ENCODE results near the gene CACNA2D1.
"Not testable (repeated sequence)": the region's sequence is repeated elsewhere in the genome, so short reads cannot be mapped to it uniquely, and the experiment has no call there.

The CACNA2D1 gene

DNA sequence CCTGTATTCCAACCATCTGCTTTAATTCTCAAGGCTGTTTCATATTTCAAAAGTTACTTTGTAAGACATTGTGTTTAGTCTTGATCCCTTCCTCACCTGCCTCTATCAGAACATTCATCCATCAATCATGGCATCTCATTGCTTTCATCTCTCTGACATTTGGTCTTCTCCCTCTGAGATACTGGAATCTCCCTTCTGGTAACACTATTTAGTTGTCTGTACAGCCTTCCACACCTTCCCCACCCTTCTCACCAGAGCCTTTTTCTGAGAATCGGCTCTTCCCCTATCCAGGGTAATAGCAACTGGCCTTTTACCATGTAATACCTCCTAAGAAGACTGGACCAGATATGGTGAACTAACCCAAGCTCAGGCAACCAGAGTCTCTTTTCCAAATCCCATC, 10.1 kb downstream of the CACNA2D1 start:
- DNase-seq: no peak

GRCh38 chr7:82432743-82433142, 10.8 kb downstream of the CACNA2D1 start:
- not testable (repeated sequence) for DNase-seq

- no peak for DNase-seq
These were observed 12.8 kb downstream of the CACNA2D1 start for GRCh38 chr7:82430500-82431465.

- no peak for DNase-seq
These were observed 14.2 kb downstream of the CACNA2D1 start for GRCh38 chr7:82429408-82429807.

- no peak for DNase-seq
These were observed 15.2 kb downstream of the CACNA2D1 start for GRCh38 chr7:82428186-82428961.

DNA sequence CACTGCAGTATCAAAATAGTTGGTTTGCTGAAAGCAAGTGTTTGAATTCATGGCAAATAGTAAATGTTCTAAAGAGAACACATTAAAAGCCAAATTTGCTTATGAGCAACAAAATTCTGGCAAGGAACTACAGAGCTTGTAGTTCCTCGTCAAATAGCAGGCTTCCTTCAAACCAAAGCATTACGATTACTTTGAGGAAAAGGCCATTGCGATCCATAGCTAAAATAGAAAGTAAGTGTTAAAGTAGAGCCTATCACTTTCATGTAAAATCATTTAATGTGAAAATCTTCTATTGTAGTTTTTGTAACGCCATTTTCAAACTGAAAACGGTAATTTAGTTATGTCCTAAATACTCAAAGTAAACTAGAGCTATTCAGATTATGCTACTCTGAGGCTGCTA, 20.1 kb downstream of the CACNA2D1 start:
- DNase-seq: no peak

DNA sequence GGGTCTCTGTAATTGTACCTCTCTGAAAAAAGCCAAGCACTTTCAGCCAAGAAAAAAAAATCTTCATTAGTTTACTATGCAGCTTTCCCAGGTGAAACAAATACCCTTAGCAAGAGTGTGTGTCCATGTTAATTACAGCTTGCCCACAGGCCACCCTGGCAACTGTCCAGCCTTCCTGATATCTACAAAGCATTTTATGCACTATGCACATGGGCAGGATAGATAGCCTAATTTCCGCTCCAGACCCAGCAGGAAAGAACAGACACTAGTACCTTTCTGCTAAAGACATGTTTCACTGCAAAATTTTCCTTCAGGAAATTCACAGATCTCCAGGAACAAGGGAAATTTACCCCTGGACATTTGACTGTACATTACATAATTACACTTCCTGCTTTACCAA, 24.4 kb downstream of the CACNA2D1 start:
- no peak for DNase-seq

DNA sequence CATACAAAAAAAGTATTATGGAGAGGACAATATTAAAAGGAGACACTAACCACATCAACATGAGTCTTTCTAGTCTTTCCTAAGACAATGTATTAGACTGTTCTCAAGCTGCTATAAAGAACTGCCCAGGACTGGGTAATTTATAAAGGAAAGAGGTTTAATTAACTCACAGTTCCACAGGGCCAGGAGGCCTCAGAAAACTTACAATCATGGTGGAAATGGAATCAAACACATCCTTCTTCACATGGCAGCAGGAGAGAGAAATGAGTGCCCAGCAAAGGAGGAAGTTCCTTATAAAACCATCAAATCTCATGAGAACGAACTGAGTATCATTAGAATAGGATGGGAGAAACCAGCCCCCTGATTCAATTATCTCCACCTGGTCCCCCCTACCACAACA, 25.7 kb downstream of the CACNA2D1 start:
- DNase-seq: no peak

GRCh38 chr7:82416402-82416801, 27.2 kb downstream of the CACNA2D1 start:
- no peak for DNase-seq

GRCh38 chr7:82414389-82414788, 29.2 kb downstream of the CACNA2D1 start:
- DNase-seq: no peak

DNA sequence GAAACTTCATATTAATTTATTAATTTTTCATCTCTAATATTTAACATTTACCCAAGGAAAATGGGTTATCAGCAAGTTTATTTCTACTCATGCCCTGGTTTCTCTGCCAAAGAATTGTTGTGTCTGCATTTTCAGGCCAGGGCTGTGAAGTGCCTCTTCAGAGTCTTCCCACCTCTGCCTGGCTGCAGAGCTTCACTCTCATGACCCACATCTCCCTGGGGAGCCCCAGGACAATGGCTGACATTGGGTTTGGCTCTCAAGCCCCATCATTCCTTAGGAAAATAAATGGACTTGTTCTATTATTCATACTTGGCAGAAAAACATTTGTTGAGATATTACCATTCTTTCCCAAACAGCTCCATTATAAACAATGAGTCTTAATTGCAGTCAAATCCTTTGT, 30.3 kb downstream of the CACNA2D1 start:
- DNase-seq: no peak

GRCh38 chr7:82411732-82412131, 31.8 kb downstream of the CACNA2D1 start:
- DNase-seq: no peak

DNA sequence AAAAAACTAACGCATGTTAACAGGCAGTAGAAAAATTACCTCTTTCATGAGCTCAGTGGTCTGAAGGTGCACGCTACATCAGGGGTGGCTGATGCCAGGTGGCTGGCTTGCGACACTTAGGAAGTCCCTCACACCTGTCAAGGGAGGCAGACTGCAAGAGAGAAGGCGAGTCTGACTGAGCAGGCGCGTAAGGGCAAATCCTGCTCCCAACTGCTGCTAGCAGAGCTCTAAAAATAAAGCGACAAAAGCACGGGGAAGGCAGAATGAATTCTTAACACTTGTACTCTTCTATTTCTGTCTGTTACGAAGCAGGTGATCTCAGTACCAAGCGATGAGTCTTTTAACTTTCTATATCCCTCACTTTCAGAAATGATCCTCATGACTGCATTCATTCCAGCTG, 33.1 kb downstream of the CACNA2D1 start:
- DNase-seq: no peak

DNA sequence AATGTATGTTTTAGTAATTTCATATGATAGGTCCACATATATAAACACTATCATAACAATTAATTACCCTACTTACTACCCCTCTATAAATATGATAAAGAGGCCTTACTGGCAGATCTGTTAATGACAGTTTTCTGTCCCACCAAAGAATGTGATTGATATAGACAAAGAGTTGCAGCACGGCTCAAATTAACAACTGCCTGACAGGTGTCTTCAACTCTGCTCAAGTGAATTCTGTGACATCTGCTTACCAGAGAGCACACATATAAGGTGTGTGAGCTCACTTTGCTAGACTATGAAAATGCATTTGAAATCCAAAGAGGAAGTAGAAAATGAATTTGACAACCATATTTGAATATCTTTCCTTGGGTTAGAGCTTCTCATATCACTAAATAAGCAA, 36.6 kb downstream of the CACNA2D1 start:
- DNase-seq: no peak

- DNase-seq: no peak
These were observed 38.3 kb downstream of the CACNA2D1 start for GRCh38 chr7:82405301-82405700.

DNA sequence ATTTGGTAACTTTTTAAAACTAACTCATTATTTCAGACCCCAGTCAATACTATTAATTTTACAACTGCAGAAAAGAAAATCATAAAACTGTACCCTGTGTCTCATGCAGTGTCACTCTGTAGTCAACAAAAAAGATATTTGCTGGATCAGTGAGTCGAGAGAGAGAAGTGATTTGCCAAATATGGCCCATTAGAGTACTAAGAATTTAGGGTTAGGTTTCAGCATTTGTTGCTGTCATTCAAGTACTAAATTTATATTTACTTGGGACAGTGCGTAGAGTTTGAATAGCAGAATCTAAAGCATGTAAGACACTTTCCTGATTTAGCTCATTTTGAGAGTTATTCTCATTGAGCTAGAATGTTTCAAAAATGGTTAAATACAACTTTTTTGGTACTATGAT, 38.9 kb downstream of the CACNA2D1 start:
- no peak for DNase-seq

GRCh38 chr7:82404094-82404493, 39.5 kb downstream of the CACNA2D1 start:
- DNase-seq: no peak

- DNase-seq: no peak
These were observed 45.6 kb downstream of the CACNA2D1 start for GRCh38 chr7:82397879-82398524.

DNA sequence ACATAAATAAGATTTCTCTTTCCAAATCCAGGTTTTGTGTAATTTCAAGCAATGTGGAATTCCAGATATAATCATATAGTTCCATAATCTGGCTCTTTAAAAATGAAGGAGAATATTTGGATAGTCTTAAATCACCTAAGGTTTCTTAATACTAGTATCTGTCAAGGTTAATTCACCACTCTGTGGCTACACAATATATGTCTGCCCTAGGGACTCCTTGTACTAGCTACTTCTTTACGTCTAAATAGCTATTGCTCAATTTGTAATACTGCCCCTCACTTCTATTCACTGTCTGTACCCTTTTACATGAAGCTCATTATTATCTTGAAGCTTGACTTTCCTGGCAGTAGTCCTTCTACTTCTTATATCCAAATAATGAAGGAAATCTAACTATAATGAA, 47.2 kb downstream of the CACNA2D1 start:
- DNase-seq: no peak

DNA sequence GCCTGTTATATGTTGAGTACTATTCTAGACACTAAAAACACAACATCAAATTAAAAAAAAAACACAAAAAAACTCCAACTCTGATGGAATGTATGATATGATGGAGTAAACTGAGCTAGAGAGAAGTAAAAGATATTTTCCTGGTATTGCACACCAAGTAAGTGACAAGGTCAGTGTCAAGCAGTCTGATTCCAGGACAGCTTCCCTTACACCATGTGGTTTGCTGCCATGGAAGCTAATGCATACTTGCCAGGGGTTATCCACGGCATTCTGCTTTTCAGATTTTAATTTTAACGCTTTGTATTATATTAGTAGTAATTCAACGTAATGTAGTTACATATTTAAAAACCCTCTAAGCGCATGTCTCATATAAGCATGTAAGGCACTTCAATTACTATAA, 48.4 kb downstream of the CACNA2D1 start:
- DNase-seq: no peak

GRCh38 chr7:82393840-82394220, 49.7 kb downstream of the CACNA2D1 start:
- DNase-seq: no peak

DNA sequence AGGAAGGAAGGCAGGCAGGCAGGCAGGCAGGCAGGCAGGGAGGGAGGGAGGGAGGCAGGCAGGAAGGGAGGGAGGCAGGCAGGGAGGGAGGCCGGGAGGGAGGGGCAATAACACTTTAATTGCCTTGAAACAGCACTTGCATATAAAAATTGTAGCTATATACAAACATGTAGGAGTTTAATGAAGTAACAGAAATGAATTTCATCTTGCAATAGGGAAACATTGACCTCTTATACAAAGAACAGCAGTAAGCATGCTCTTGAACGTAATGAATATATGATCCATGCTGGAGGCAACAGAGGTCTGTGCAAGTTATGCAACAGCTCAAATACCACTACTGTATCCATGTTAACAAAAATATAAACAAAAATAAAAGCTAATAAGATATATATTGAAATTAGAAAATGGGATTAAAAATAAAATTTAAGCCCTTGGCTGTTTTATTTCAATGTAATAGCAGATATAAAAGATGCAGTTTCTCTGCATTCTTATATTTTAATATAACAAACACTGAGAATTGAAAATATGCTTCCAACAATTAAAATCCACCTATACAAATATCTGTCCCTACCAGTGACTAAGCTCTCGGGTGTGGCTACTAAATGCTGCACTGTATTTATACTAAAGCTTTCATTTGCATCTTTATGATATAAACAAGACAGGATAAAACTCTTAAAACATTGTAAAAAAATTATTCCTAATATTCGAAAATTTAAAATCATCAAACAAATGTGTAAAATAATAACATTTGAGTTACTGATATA, 50.3 kb downstream of the CACNA2D1 start:
- no peak for DNase-seq

DNA sequence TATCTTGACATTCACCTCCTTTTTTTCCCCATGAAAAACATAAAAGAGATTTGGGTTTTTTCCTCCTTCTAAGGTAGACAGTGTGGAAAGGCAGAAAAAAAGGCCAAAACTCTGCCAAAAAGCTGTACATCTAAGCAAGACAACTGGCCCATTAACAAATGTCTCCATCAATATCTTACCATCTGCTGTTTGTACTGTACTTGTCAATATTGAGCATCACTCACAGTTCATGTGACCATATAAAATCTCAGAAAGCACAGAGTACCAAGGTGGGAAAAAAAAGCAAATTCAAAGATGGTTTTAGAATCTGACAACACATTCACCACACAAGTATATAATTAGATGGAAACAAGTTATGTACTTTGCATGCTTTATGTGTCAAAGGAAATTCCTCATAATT, 52.6 kb downstream of the CACNA2D1 start:
- no peak for DNase-seq

Data from NCI-H1048 (cell line).